GM06990 (cell line): ENCODE data around the gene RNPEP.

Experiments
- DNase-seq: peaks from one replicate; pipeline ENCODE4 v3.0.0-alpha.2; 2011; ENCODE audit not compliant: insufficient read length; ENCODE audit errors: extremely low read depth
- H3K27me3 ChIP-seq: replicated peaks from 2 replicates; pipeline ENCODE4 v1.6.0; 2011; ENCODE audit warnings: low read length; ENCODE audit not compliant: control insufficient read depth, insufficient read depth
- H3K36me3 ChIP-seq: 2 replicates; pipeline ENCODE4 v1.5.1; 2011; ENCODE audit warnings: low read length; ENCODE audit not compliant: control insufficient read depth, insufficient read depth
- H3K4me3 ChIP-seq: replicated peaks from 2 replicates; pipeline ENCODE4 v1.5.1; 2011; ENCODE audit warnings: low read depth, mild to moderate bottlenecking, control low read depth, low read length
- CTCF ChIP-seq: IDR thresholded peaks from 2 replicates; pipeline ENCODE4 v1.5.1; 2011; ENCODE audit warnings: low read length, control low read depth, mild to moderate bottlenecking, inconsistent platforms; ENCODE audit not compliant: insufficient read depth, poor library complexity, severe bottlenecking

RNPEP gene

GRCh38 chr1:201984446-201984845 lies 2.0 kb downstream of the RNPEP start:
- Histone ChIP-seq H3K4me3 (no peak overlapping the region), H3K27me3 (no peaks in the 10 kb centered on the region), H3K36me3 (peaks cover 4% of the 10 kb centered on the region)
- no peak for DNase-seq
- TF ChIP-seq CTCF, result no peak

- no peak for DNase-seq
- Histone ChIP-seq H3K4me3 (no peak overlapping the region), H3K36me3 (peaks cover 6% of the 10 kb centered on the region), H3K27me3 (no peaks in the 10 kb centered on the region)
- no peak for TF ChIP-seq CTCF
Observed at GRCh38 chr1:201985355-201985754, 2.9 kb downstream of the RNPEP start.

- H3K36me3 ChIP-seq, result peaks cover 11% of the 10 kb centered on the region
- H3K4me3 ChIP-seq, result no peak overlapping the region
- no peak for TF ChIP-seq CTCF
- H3K27me3 ChIP-seq, result no peaks in the 10 kb centered on the region
- DNase-seq, result no peak
Observed at GRCh38 chr1:201988601-201989000, 6.2 kb downstream of the RNPEP start.

- H3K27me3 ChIP-seq, result no peaks in the 10 kb centered on the region
- TF ChIP-seq CTCF, result no peak
- DNase-seq, result no peak
- peaks cover 12% of the 10 kb centered on the region for H3K36me3 ChIP-seq
- no peak overlapping the region for H3K4me3 ChIP-seq
Observed at GRCh38 chr1:201989354-201990128, 7.1 kb downstream of the RNPEP start.

GRCh38 chr1:201990427-201990826 lies 8.0 kb downstream of the RNPEP start:
- DNase-seq, result no peak
- H3K36me3 ChIP-seq, result peaks cover 12% of the 10 kb centered on the region

More at GRCh38 chr1:201990427-201990826, 8.0 kb downstream of the RNPEP start:
- Histone ChIP-seq H3K27me3 (no peaks in the 10 kb centered on the region), H3K4me3 (no peak overlapping the region)
- TF ChIP-seq CTCF, result no peak
